ENCODE measurements around the gene GRB14.
"Not testable (repeated sequence)": the region's sequence is repeated elsewhere in the genome, so short reads cannot be mapped to it uniquely, and the experiment has no call there.

GRB14 gene

GRCh38 chr2:164620873-164621763 is at the start of gene GRB14:
GRB14 (minus strand) TSS chr2:164621482; CDS start chr2:164621309, 173 bp downstream.
- no peak for DNase-seq (ENCODE audit: low spot score)

- no peak for DNase-seq (ENCODE audit: low spot score)
Observed at GRCh38 chr2:164669291-164669690, 48.0 kb upstream of the GRB14 start.

GRCh38 chr2:164667566-164667965 is 46.3 kb upstream of the GRB14 start:
- no peak for DNase-seq (ENCODE audit: low spot score)

GRCh38 chr2:164664070-164664469 is 42.8 kb upstream of the GRB14 start:
- no peak for DNase-seq (ENCODE audit: low spot score)

- DNase-seq (ENCODE audit: low spot score) = no peak
Observed at GRCh38 chr2:164662868-164663631, 41.8 kb upstream of the GRB14 start.

- no peak for DNase-seq (ENCODE audit: low spot score)
Observed at GRCh38 chr2:164662066-164662465, 40.8 kb upstream of the GRB14 start.

GRCh38 chr2:164661349-164661748 is 40.1 kb upstream of the GRB14 start:
- DNase-seq (ENCODE audit: low spot score) = peak; percentile 7

GRCh38 chr2:164657129-164657528 is 35.8 kb upstream of the GRB14 start:
- peak; percentile 35 for DNase-seq (ENCODE audit: low spot score)

GRCh38 chr2:164655750-164656149 is 34.5 kb upstream of the GRB14 start:
- no peak for DNase-seq (ENCODE audit: low spot score)

GRCh38 chr2:164655336-164655735 is 34.1 kb upstream of the GRB14 start:
- no peak for DNase-seq (ENCODE audit: low spot score)

GRCh38 chr2:164651361-164651760 is 30.1 kb upstream of the GRB14 start:
- no peak for DNase-seq (ENCODE audit: low spot score)

GRCh38 chr2:164644036-164644700 is 22.9 kb upstream of the GRB14 start:
- DNase-seq (ENCODE audit: low spot score) = no peak

GRCh38 chr2:164642946-164643555 is 21.8 kb upstream of the GRB14 start:
- DNase-seq (ENCODE audit: low spot score) = no peak

GRCh38 chr2:164642268-164642667 is 21.0 kb upstream of the GRB14 start:
- no peak for DNase-seq (ENCODE audit: low spot score)

GRCh38 chr2:164628319-164628718 is 7.0 kb upstream of the GRB14 start:
- DNase-seq (ENCODE audit: low spot score) = not testable (repeated sequence)

- peak; percentile 34 for DNase-seq (ENCODE audit: low spot score)
Observed at GRCh38 chr2:164625378-164625971, 4.2 kb upstream of the GRB14 start.

- no peak for DNase-seq (ENCODE audit: low spot score)
Observed at GRCh38 chr2:164624316-164624715, 3.0 kb upstream of the GRB14 start.

- no peak for DNase-seq (ENCODE audit: low spot score)
Observed at GRCh38 chr2:164622338-164623106, 1.2 kb upstream of the GRB14 start.

- no peak for DNase-seq (ENCODE audit: low spot score)
Observed at GRCh38 chr2:164621764-164622105, 453 bp upstream of the GRB14 start.

- DNase-seq (ENCODE audit: low spot score) = no peak
Observed at GRCh38 chr2:164620457-164620856, 825 bp downstream of the GRB14 start.

GRCh38 chr2:164617466-164617865 is 3.8 kb downstream of the GRB14 start:
- no peak for DNase-seq (ENCODE audit: low spot score)

All from RKO (cell line).